Measurements from ENCODE around the gene SLC25A23. TPM values are rescaled to one million over a fixed set of nuclear protein-coding genes. Genes with fewer than 3 reads are reported as not detected.
"Not testable (repeated sequence)": the region's sequence is repeated elsewhere in the genome, so short reads cannot be mapped to it uniquely, and the experiment has no call there.

SLC25A23 gene
- total RNA-seq, result 10 to 100 TPM; 13.8 to 69.1 (median 36.5) TPM

- H3K27me3 ChIP-seq, result peaks cover 0 to 13% of the 10 kb centered on the region in 2 donors
- no peaks in the 10 kb centered on the region for H3K9me3 ChIP-seq
- H3K36me3 ChIP-seq, result no peaks in the 10 kb centered on the region
- no peaks in the 10 kb centered on the region for H3K4me1 ChIP-seq
- H3K4me3 ChIP-seq, result peak within 1 kb of the TSS; percentile 60 to 65
- intact Hi-C loops (cut with DNase I; ENCODE audit: low total_unique reads), result no loop called here
- TF ChIP-seq POLR2A (IDR thresholded peaks at IDR 0.05), result peak in 1 of 2 donors; percentile 33
- TF ChIP-seq CTCF (IDR thresholded peaks at IDR 0.05), result no peak
- peak within 1 kb of the TSS; percentile 73 to 92 for H3K27ac ChIP-seq
- DNase-seq, result peak; percentile 69 to 74
Measured at GRCh38 chr19:6459262-6460098, at the start of gene SLC25A23. Gene SLC25A23 (minus strand): TSS chr19:6459792. CDS start chr19:6459628, 164 bp downstream.

- intact Hi-C loops (cut with DNase I; ENCODE audit: low total_unique reads); H3K27me3 ChIP-seq; H3K9me3 ChIP-seq; H3K4me1 ChIP-seq; H3K36me3 ChIP-seq; H3K4me3 ChIP-seq; DNase-seq; H3K27ac ChIP-seq: not testable (repeated sequence)
Measured at GRCh38 chr19:6508028-6508771, 48.6 kb upstream of the SLC25A23 start.

GRCh38 chr19:6503407-6504201 is 44.0 kb upstream of the SLC25A23 start:
- TF ChIP-seq POLR2A (IDR thresholded peaks at IDR 0.05) (no peak), CTCF (IDR thresholded peaks at IDR 0.05) (no peak)
- no peak overlapping the region for H3K27ac ChIP-seq
- intact Hi-C loops (cut with DNase I; ENCODE audit: low total_unique reads), result no loop called here
- H3K36me3 ChIP-seq, result no peaks in the 10 kb centered on the region
- DNase-seq, result no peak
- no peaks in the 10 kb centered on the region for H3K9me3 ChIP-seq
- H3K4me1 ChIP-seq, result peaks cover 0 to 10% of the 10 kb centered on the region in 2 donors
- H3K27me3 ChIP-seq, result peaks cover 5 to 9% of the 10 kb centered on the region in 2 donors
- no peak overlapping the region for H3K4me3 ChIP-seq

- H3K4me1 ChIP-seq, result peaks cover 0 to 10% of the 10 kb centered on the region in 2 donors
- H3K9me3 ChIP-seq, result no peaks in the 10 kb centered on the region
- no peak within 1 kb of the TSS for H3K27ac ChIP-seq
- no peak for DNase-seq
- peak within 1 kb of the TSS in 1 of 2 donors; percentile 13 for H3K4me3 ChIP-seq
- peaks cover 5 to 9% of the 10 kb centered on the region in 2 donors for H3K27me3 ChIP-seq
- intact Hi-C loops (cut with DNase I; ENCODE audit: low total_unique reads), result no loop called here
- TF ChIP-seq CTCF (IDR thresholded peaks at IDR 0.05) (no peak), POLR2A (IDR thresholded peaks at IDR 0.05) (no peak)
- H3K36me3 ChIP-seq, result no peaks in the 10 kb centered on the region
Measured at GRCh38 chr19:6501740-6502648, 42.4 kb upstream of the SLC25A23 start, which contains the start of gene TUBB4A. Gene TUBB4A (minus strand): TSS chr19:6502309. CDS start chr19:6502212, 97 bp downstream.

Data from uterus (tissue), 4 donors.